Endothelial cell of hepatic sinusoid (primary cell): ENCODE data around the gene CCDC43.

Source experiments
- in situ Hi-C: cut with HindIII; loops from 2 replicates; pipeline ENCODE4 v1.10.0; 2017; ENCODE audit warnings: low sequenced_read_pairs

The CCDC43 gene

GRCh38 chr17:44672479-44673093 is 17.0 kb downstream of the CCDC43 start:
- in situ Hi-C loops = no loop called here

- in situ Hi-C loops = loop anchor here (5.0 to 10.0 kb wide), 3 partner anchors 39 to 211 kb away; no protein-coding TSS in a partner anchor
Measured at GRCh38 chr17:44666006-44666405, 23.6 kb downstream of the CCDC43 start.

- in situ Hi-C loops = loop anchor here (5.0 to 10.0 kb wide), 3 partner anchors 38 to 210 kb away; no protein-coding TSS in a partner anchor
Measured at GRCh38 chr17:44664867-44665266, 24.7 kb downstream of the CCDC43 start.

GRCh38 chr17:44663095-44663494 is 26.5 kb downstream of the CCDC43 start:
- in situ Hi-C loops = loop anchor here (10.0 kb wide), 1 partner anchor 208 kb away; no protein-coding TSS in a partner anchor

- in situ Hi-C loops = loop anchor here (10.0 kb wide), 1 partner anchor 207 kb away; no protein-coding TSS in a partner anchor
Measured at GRCh38 chr17:44661835-44662234, 27.7 kb downstream of the CCDC43 start.

GRCh38 chr17:44655983-44656710 is 33.4 kb downstream of the CCDC43 start, which contains the start of gene MEIOC:
MEIOC (plus strand) TSS chr17:44656468; CDS start chr17:44656614, 146 bp downstream.
- in situ Hi-C loops = no loop called here

- in situ Hi-C loops = no loop called here
Measured at GRCh38 chr17:44653954-44654353, 35.6 kb downstream of the CCDC43 start.

GRCh38 chr17:44653384-44653783 is 36.2 kb downstream of the CCDC43 start:
- in situ Hi-C loops = no loop called here

- in situ Hi-C loops = no loop called here
Measured at GRCh38 chr17:44652727-44653126, 36.8 kb downstream of the CCDC43 start.

- in situ Hi-C loops = no loop called here
Measured at GRCh38 chr17:44651228-44651627, 38.3 kb downstream of the CCDC43 start.

GRCh38 chr17:44648963-44649362 is 40.6 kb downstream of the CCDC43 start:
- in situ Hi-C loops = loop anchor here (25.0 kb wide), 1 partner anchor 437 kb away; the partner anchor contains the start of gene UBTF

GRCh38 chr17:44647736-44648135 is 41.8 kb downstream of the CCDC43 start:
- in situ Hi-C loops = loop anchor here (25.0 kb wide), 1 partner anchor 435 kb away; the partner anchor contains the start of gene UBTF

- in situ Hi-C loops = loop anchor here (25.0 kb wide), 1 partner anchor 434 kb away; the partner anchor contains the start of gene UBTF
Measured at GRCh38 chr17:44646280-44646679, 43.3 kb downstream of the CCDC43 start.

GRCh38 chr17:44645341-44645740 is 44.2 kb downstream of the CCDC43 start:
- in situ Hi-C loops = loop anchor here (25.0 kb wide), 1 partner anchor 433 kb away; the partner anchor contains the start of gene UBTF

- in situ Hi-C loops = loop anchor here (25.0 kb wide), 1 partner anchor 431 kb away; the partner anchor contains the start of gene UBTF
Measured at GRCh38 chr17:44642834-44643233, 46.7 kb downstream of the CCDC43 start.

GRCh38 chr17:44637066-44637465 is 52.5 kb downstream of the CCDC43 start:
- in situ Hi-C loops = loop anchor here (25.0 kb wide), 1 partner anchor 425 kb away; the partner anchor contains the start of gene UBTF

GRCh38 chr17:44636562-44636961 is 53.0 kb downstream of the CCDC43 start:
- in situ Hi-C loops = loop anchor here (25.0 kb wide), 1 partner anchor 424 kb away; the partner anchor contains the start of gene UBTF

GRCh38 chr17:44634401-44634800 is 55.2 kb downstream of the CCDC43 start:
- in situ Hi-C loops = loop anchor here (25.0 kb wide), 1 partner anchor 422 kb away; the partner anchor contains the start of gene UBTF

- in situ Hi-C loops = loop anchor here (25.0 kb wide), 1 partner anchor 422 kb away; the partner anchor contains the start of gene UBTF
Measured at GRCh38 chr17:44633998-44634397, 55.6 kb downstream of the CCDC43 start.

- in situ Hi-C loops = loop anchor here (25.0 kb wide), 1 partner anchor 418 kb away; the partner anchor contains the start of gene UBTF
Measured at GRCh38 chr17:44630703-44631102, 58.9 kb downstream of the CCDC43 start.

GRCh38 chr17:44629314-44629713 is 60.3 kb downstream of the CCDC43 start:
- in situ Hi-C loops = loop anchor here (5.0 to 25.0 kb wide), 3 partner anchors 38 to 417 kb away; partner anchors contain the start of gene UBTF
